Calu3 (cell line): ENCODE data around the gene CACNA2D1. TPM values are rescaled to one million over a fixed set of nuclear protein-coding genes. Genes with fewer than 3 reads are reported as not detected.

Experiments used
- BruUV-seq: library from RNA; stranded (reverse); fragments of 400-500 nt; replicated peaks from 2 replicates; lab custom pipeline; 2021; lab: Mats Ljungman, UMichigan
- CTCF ChIA-PET: fragments of 300-600 bp; sonication (Branson Sonifier 250); formaldehyde crosslinking; loops from one replicate; lab custom pipeline; 2022; ENCODE audit warnings: antibody characterized with exemption; lab: Charles Lee
- DNase-seq: peaks from one replicate; pipeline ENCODE4 v3.0.0; 2022
- H3K27ac Mint-ChIP-seq: one replicate; pipeline ENCODE4 v1.8.0; 2022; ENCODE audit warnings: mixed read lengths; ENCODE audit not compliant: unreplicated experiment
- H3K27me3 Mint-ChIP-seq: one replicate; pipeline ENCODE4 v1.8.0; 2022; ENCODE audit warnings: mixed read lengths; ENCODE audit not compliant: unreplicated experiment
- H3K36me3 Mint-ChIP-seq: one replicate; pipeline ENCODE4 v1.8.0; 2022; ENCODE audit warnings: mild to moderate bottlenecking, moderate library complexity, mixed read lengths; ENCODE audit not compliant: insufficient read depth, unreplicated experiment
- H3K4me1 Mint-ChIP-seq: one replicate; pipeline ENCODE4 v1.8.0; 2022; ENCODE audit warnings: mild to moderate bottlenecking, low read depth, mixed read lengths; ENCODE audit not compliant: unreplicated experiment
- H3K4me3 Mint-ChIP-seq: one replicate; pipeline ENCODE4 v1.8.0; 2022; ENCODE audit warnings: mild to moderate bottlenecking, low read depth, moderate library complexity, mixed read lengths; ENCODE audit not compliant: unreplicated experiment
- H3K9me3 Mint-ChIP-seq: one replicate; pipeline ENCODE4 v1.8.0; 2022; ENCODE audit warnings: low read depth, mixed read lengths; ENCODE audit not compliant: unreplicated experiment
- CTCF ChIP-seq: fragments of 200-600 bp; IDR thresholded peaks from one replicate; pipeline ENCODE4 v1.8.0; 2022; ENCODE audit warnings: antibody characterized with exemption; ENCODE audit not compliant: unreplicated experiment
- intact Hi-C: fragments of 100-400 bp; cut with micrococcal nuclease; formaldehyde crosslinking; loops from one replicate; pipeline ENCODE4 v1.10.0; 2022; ENCODE audit not compliant: unreplicated experiment
- total RNA-seq: library from RNA; stranded (reverse); gene quantifications from 2 replicates; pipeline ENCODE4 v1.2.3, GENCODE V29; 2022

CACNA2D1 gene
- total RNA-seq, 1 experiment from 2014 or later, result 10.4 TPM

GRCh38 chr7:82078807-82079206, 364.8 kb downstream of the CACNA2D1 start:
- no peaks in the 10 kb centered on the region for H3K27me3 Mint-ChIP-seq
- H3K4me3 Mint-ChIP-seq, result no peak overlapping the region
- no peaks in the 10 kb centered on the region for H3K4me1 Mint-ChIP-seq
- intact Hi-C loops, result no loop called here
- DNase-seq, result no peak
- no peaks in the 10 kb centered on the region for H3K36me3 Mint-ChIP-seq
- no peak overlapping the region for H3K27ac Mint-ChIP-seq
- no peak for TF ChIP-seq CTCF
- CTCF ChIA-PET, result interaction anchor here (0.5 kb wide), 1 partner anchor 534 kb away, joined by 4 read pairs; no protein-coding TSS in a partner anchor
- BruUV-seq, result no TSS peak
- no peaks in the 10 kb centered on the region for H3K9me3 Mint-ChIP-seq

- Mint-ChIP-seq H3K36me3 (no peaks in the 10 kb centered on the region), H3K4me1 (no peaks in the 10 kb centered on the region), H3K27ac (no peak overlapping the region), H3K9me3 (no peaks in the 10 kb centered on the region), H3K4me3 (no peak overlapping the region), H3K27me3 (no peaks in the 10 kb centered on the region)
- no peak for DNase-seq
- CTCF ChIA-PET, result no interaction called here
- intact Hi-C loops, result no loop called here
- TF ChIP-seq CTCF, result no peak
- BruUV-seq, result no TSS peak
These were observed 372.1 kb downstream of the CACNA2D1 start for GRCh38 chr7:82071468-82071867.

- CTCF ChIA-PET, result interaction anchor here (0.6 kb wide), 1 partner anchor 428 kb away, joined by 5 read pairs; no protein-coding TSS in a partner anchor
- Mint-ChIP-seq H3K27me3 (no peaks in the 10 kb centered on the region), H3K27ac (no peak overlapping the region), H3K36me3 (no peaks in the 10 kb centered on the region), H3K9me3 (no peaks in the 10 kb centered on the region), H3K4me1 (no peaks in the 10 kb centered on the region), H3K4me3 (no peak overlapping the region)
- no peak for DNase-seq
- no peak for TF ChIP-seq CTCF
- no TSS peak for BruUV-seq
- intact Hi-C loops, result no loop called here
These were observed 375.8 kb downstream of the CACNA2D1 start for GRCh38 chr7:82067628-82068264.

GRCh38 chr7:82057476-82057875, 386.1 kb downstream of the CACNA2D1 start:
- H3K36me3 Mint-ChIP-seq, result no peaks in the 10 kb centered on the region
- no peaks in the 10 kb centered on the region for H3K27me3 Mint-ChIP-seq
- no peak for DNase-seq
- no peak overlapping the region for H3K27ac Mint-ChIP-seq
- no peak overlapping the region for H3K4me3 Mint-ChIP-seq
- H3K9me3 Mint-ChIP-seq, result no peaks in the 10 kb centered on the region
- BruUV-seq, result no TSS peak
- intact Hi-C loops, result no loop called here
- CTCF ChIA-PET, result no interaction called here
- H3K4me1 Mint-ChIP-seq, result no peaks in the 10 kb centered on the region
- TF ChIP-seq CTCF, result no peak
